ENCODE results near the gene CTF1. TPM values are rescaled to one million over a fixed set of nuclear protein-coding genes. Genes with fewer than 3 reads are reported as not detected.

Gene CTF1
- total RNA-seq, 5 donors from 2014 or later (not counting 1 experiment from before 2014, with no cell fraction given) = 0.38 to 0.47 (median 0.39) TPM; not detected in 2

- DNase-seq = peak; percentile 85 to 98 (median 93)
- H3K4me1 ChIP-seq (ENCODE audit: control insufficient read depth in 1 of 2, extremely low read depth in 1 of 2, insufficient read depth in 2 of 2, low read length in 2 of 2) = peaks cover 0 to 23% of the 10 kb centered on the region in 2 experiments
- H3K4me3 ChIP-seq (ENCODE audit: control insufficient read depth in 1 of 2, extremely low read depth in 1 of 2, low read length in 1 of 2) = peak overlapping the region; percentile 61 to 84
- H3K9me3 Mint-ChIP-seq = no peaks in the 10 kb centered on the region
- H3K27ac ChIP-seq (ENCODE audit: low read length) = peak overlapping the region; percentile 93
- ChIA-PET CTCF (interaction anchor here in 1 of 2 donors (0.6 kb wide), 4 partner anchors 18 to 173 kb away, joined by 3 to 4 read pairs (median 3); partner anchors contain the start of gene SETD1A), POLR2A (no interaction called here)
- H3K9me3 ChIP-seq = no peaks in the 10 kb centered on the region
- no peaks in the 10 kb centered on the region for H3K27me3 Mint-ChIP-seq
- peak overlapping the region; percentile 95 to 100 (median 98) for H3K4me3 Mint-ChIP-seq
- ATAC-seq (replicated peaks in 1 of 4) = peak; percentile 73 to 75 (median 74)
- 0% methylated on average over 24 of the region's 33 CpGs for WGBS (ENCODE audit: insufficient coverage)
- H3K36me3 Mint-ChIP-seq = no peaks in the 10 kb centered on the region
- no peaks in the 10 kb centered on the region for H3K36me3 ChIP-seq (ENCODE audit: control insufficient read depth in 2 of 2, extremely low read depth in 1 of 2, insufficient read depth in 1 of 2, low read length in 1 of 2)
- peak overlapping the region; percentile 100 for H3K27ac Mint-ChIP-seq
- peaks cover 13 to 35% (median 18%) of the 10 kb centered on the region in 3 donors for H3K4me1 Mint-ChIP-seq
- H3K27me3 ChIP-seq (replicated peaks in 1 of 2; ENCODE audit: control insufficient read depth in 2 of 2, extremely low read depth in 1 of 2, insufficient read depth in 2 of 2, low read length in 1 of 2) = no peaks in the 10 kb centered on the region
Observed at GRCh38 chr16:30922960-30923535, 26.6 kb downstream of the CTF1 start.

DNA sequence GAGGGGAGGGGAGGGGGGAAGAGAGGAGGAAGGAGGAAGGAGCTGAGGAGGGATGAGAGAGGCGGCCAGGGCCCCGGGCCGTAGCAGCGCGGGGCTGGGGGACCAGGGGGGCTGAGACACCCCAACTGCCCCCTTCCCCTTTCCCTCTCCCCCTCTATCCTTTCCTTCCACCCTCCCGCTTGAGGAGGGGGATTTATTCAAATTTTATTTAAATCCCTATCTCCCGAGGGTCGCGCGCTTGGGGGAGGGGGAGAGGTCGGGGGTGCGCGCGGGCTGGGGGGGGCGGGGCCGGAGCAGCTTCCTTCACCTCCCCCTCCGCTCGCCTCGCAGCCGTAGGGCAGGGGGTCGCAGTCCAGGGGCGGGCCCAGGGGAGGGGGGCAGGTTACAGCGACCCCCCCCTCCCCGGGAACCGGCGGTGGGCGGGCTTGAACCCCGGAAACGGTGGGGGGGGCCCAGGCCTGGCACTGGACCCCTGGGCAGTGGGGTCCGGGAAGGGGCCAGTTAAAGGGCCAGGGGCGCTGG lies 27.2 kb downstream of the CTF1 start, which contains the start of gene FBXL19:
FBXL19 (plus strand) TSS at position 19 of the 522 bp plus-strand sequence. CDS start 2,183 bp downstream, outside the sequence.
- Mint-ChIP-seq H3K9me3 (no peaks in the 10 kb centered on the region), H3K4me3 (peak within 1 kb of the TSS; percentile 95 to 100 (median 98)), H3K4me1 (peaks cover 13 to 35% (median 18%) of the 10 kb centered on the region in 3 donors), H3K27me3 (no peaks in the 10 kb centered on the region), H3K36me3 (no peaks in the 10 kb centered on the region), H3K27ac (peak within 1 kb of the TSS; percentile 100)
- peak in 2 of 35 experiments; percentile 28 for DNase-seq
- H3K27ac ChIP-seq (ENCODE audit: low read length) = peak within 1 kb of the TSS; percentile 93
- CTCF ChIA-PET = interaction anchor here in 1 of 2 donors (0.6 kb wide), 4 partner anchors 17 to 173 kb away, joined by 3 to 4 read pairs (median 3); partner anchors contain the start of gene SETD1A
- peaks cover 0 to 23% of the 10 kb centered on the region in 2 experiments for H3K4me1 ChIP-seq (ENCODE audit: control insufficient read depth in 1 of 2, extremely low read depth in 1 of 2, insufficient read depth in 2 of 2, low read length in 2 of 2)
- WGBS (ENCODE audit: insufficient coverage) = 0% methylated on average over 2 of the region's 31 CpGs
- ATAC-seq (replicated peaks in 1 of 4) = no peak
- no peaks in the 10 kb centered on the region for H3K27me3 ChIP-seq (replicated peaks in 1 of 2; ENCODE audit: control insufficient read depth in 2 of 2, extremely low read depth in 1 of 2, insufficient read depth in 2 of 2, low read length in 1 of 2)
- H3K4me3 ChIP-seq (ENCODE audit: control insufficient read depth in 1 of 2, extremely low read depth in 1 of 2, low read length in 1 of 2) = peak within 1 kb of the TSS; percentile 61 to 90
- peaks cover 0 to 2% of the 10 kb centered on the region in 2 donors for H3K36me3 ChIP-seq (ENCODE audit: control insufficient read depth in 2 of 2, extremely low read depth in 1 of 2, insufficient read depth in 1 of 2, low read length in 1 of 2)
- H3K9me3 ChIP-seq = no peaks in the 10 kb centered on the region
- POLR2A ChIA-PET = interaction anchor here in 1 of 2 donors (0.6 kb wide), 1 partner anchor 18 kb away, joined by 3 read pairs; no protein-coding TSS in a partner anchor

GRCh38 chr16:30924076-30924912 lies 27.9 kb downstream of the CTF1 start:
- 7% methylated on average over 41 of the region's 53 CpGs for WGBS (ENCODE audit: insufficient coverage)
- no peaks in the 10 kb centered on the region for H3K36me3 Mint-ChIP-seq
- peaks cover 13 to 35% (median 18%) of the 10 kb centered on the region in 3 donors for H3K4me1 Mint-ChIP-seq
- Histone ChIP-seq H3K4me1 (ENCODE audit: control insufficient read depth in 1 of 2, extremely low read depth in 1 of 2, insufficient read depth in 2 of 2, low read length in 2 of 2) (peaks cover 0 to 23% of the 10 kb centered on the region in 2 experiments), H3K27me3 (replicated peaks in 1 of 2; ENCODE audit: control insufficient read depth in 2 of 2, extremely low read depth in 1 of 2, insufficient read depth in 2 of 2, low read length in 1 of 2) (no peaks in the 10 kb centered on the region), H3K36me3 (ENCODE audit: control insufficient read depth in 2 of 2, extremely low read depth in 1 of 2, insufficient read depth in 1 of 2, low read length in 1 of 2) (peaks cover 1 to 2% of the 10 kb centered on the region in 2 donors), H3K27ac (ENCODE audit: low read length) (no peak overlapping the region), H3K4me3 (ENCODE audit: control insufficient read depth in 1 of 2, extremely low read depth in 1 of 2, low read length in 1 of 2) (peak overlapping the region; percentile 12 to 61), H3K9me3 (no peaks in the 10 kb centered on the region)
- no peaks in the 10 kb centered on the region for H3K9me3 Mint-ChIP-seq
- ATAC-seq (replicated peaks in 1 of 4) (no peak), DNase-seq (peak in 2 of 35 experiments; percentile 16 to 25)
- H3K27me3 Mint-ChIP-seq = no peaks in the 10 kb centered on the region
- ChIA-PET POLR2A (interaction anchor here in 1 of 2 donors (0.6 kb wide), 1 partner anchor 17 kb away, joined by 3 read pairs; no protein-coding TSS in a partner anchor), CTCF (interaction anchor here in 1 of 2 donors (0.6 kb wide), 4 partner anchors 16 to 174 kb away, joined by 3 to 4 read pairs (median 3); partner anchors contain the start of gene SETD1A)
- H3K4me3 Mint-ChIP-seq = peak overlapping the region; percentile 52 to 72 (median 72)
- peak overlapping the region; percentile 27 to 71 for H3K27ac Mint-ChIP-seq

DNA sequence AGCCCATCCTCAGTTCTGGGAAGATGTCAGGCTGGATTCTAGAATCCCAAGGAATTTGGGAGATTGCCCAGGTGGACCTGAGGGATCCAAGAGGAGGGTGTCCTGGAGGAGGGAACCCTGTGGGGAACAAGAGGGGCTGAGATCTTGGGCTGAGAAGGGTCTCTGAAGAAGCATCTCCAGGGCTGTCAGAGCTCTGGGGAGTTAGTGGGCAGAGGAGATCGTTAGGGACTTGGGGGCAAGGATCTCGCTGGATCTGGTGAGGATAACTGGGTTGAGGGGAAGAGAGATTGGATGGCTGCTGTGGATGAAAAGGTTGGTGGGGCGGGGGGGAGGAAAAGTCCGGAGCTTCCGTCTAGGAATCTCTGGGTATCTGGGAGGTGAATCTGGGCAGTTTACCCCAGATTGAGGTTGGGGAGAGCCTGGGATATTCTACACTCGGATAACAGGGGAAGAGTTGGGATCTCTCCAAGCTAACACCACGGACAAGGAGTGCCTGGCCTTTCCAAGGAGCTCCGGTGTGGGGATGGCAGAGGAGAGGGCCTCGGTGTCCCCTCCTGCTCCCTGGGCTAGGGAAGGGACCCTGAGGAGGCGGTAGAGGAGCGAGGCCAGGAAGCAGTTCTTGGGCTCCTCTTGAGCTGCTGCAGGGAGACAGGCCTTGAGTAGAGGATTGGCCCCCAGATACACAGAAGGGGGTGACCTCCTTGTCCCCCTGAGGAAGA lies 28.7 kb downstream of the CTF1 start:
- H3K27me3 Mint-ChIP-seq = no peaks in the 10 kb centered on the region
- CTCF ChIA-PET = no interaction called here
- Histone ChIP-seq H3K27me3 (replicated peaks in 1 of 2; ENCODE audit: control insufficient read depth in 2 of 2, extremely low read depth in 1 of 2, insufficient read depth in 2 of 2, low read length in 1 of 2) (no peaks in the 10 kb centered on the region), H3K27ac (ENCODE audit: low read length) (no peak overlapping the region), H3K4me1 (ENCODE audit: control insufficient read depth in 1 of 2, extremely low read depth in 1 of 2, insufficient read depth in 2 of 2, low read length in 2 of 2) (peaks cover 0 to 23% of the 10 kb centered on the region in 2 experiments), H3K36me3 (ENCODE audit: control insufficient read depth in 2 of 2, extremely low read depth in 1 of 2, insufficient read depth in 1 of 2, low read length in 1 of 2) (peaks cover 2 to 9% of the 10 kb centered on the region in 2 donors), H3K9me3 (no peaks in the 10 kb centered on the region), H3K4me3 (ENCODE audit: control insufficient read depth in 1 of 2, extremely low read depth in 1 of 2, low read length in 1 of 2) (no peak overlapping the region)
- H3K9me3 Mint-ChIP-seq = no peaks in the 10 kb centered on the region
- ATAC-seq (replicated peaks in 1 of 4) (no peak), DNase-seq (no peak)
- peak overlapping the region; percentile 37 to 71 for H3K27ac Mint-ChIP-seq
- POLR2A ChIA-PET = no interaction called here
- H3K4me1 Mint-ChIP-seq = peaks cover 13 to 35% (median 18%) of the 10 kb centered on the region in 3 donors
- WGBS (ENCODE audit: insufficient coverage) = 100% methylated on average over 6 of the region's 11 CpGs
- H3K36me3 Mint-ChIP-seq = no peaks in the 10 kb centered on the region
- H3K4me3 Mint-ChIP-seq = peak overlapping the region; percentile 52 to 72 (median 72)

DNA sequence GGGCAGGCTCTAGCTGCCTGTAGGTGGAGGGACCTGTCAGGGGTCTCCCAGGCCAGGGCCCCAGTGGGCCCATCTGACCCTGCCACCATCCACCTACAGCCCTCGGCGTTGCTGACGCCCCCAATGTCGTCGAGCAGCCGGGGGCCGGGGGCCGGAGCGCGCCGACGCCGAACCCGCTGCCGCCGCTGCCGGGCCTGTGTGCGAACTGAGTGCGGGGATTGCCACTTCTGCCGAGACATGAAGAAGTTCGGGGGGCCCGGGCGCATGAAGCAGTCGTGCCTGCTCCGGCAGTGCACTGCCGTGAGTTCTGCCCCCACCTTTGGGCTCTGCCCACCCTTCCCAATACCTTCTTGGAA lies 29.2 kb downstream of the CTF1 start:
- H3K9me3 ChIP-seq = no peaks in the 10 kb centered on the region
- H3K4me1 Mint-ChIP-seq = peaks cover 13 to 35% (median 18%) of the 10 kb centered on the region in 3 donors
- H3K4me1 ChIP-seq (ENCODE audit: control insufficient read depth in 1 of 2, extremely low read depth in 1 of 2, insufficient read depth in 2 of 2, low read length in 2 of 2) = peaks cover 0 to 23% of the 10 kb centered on the region in 2 experiments
- H3K4me3 ChIP-seq (ENCODE audit: control insufficient read depth in 1 of 2, extremely low read depth in 1 of 2, low read length in 1 of 2) = no peak overlapping the region
- H3K27ac Mint-ChIP-seq = no peak overlapping the region
- ChIA-PET POLR2A (no interaction called here), CTCF (no interaction called here)
- ATAC-seq (replicated peaks in 1 of 4) = no peak
- peak overlapping the region in 2 of 3 donors; percentile 55 to 65 for H3K4me3 Mint-ChIP-seq
- no peaks in the 10 kb centered on the region for H3K9me3 Mint-ChIP-seq
- no peak overlapping the region for H3K27ac ChIP-seq (ENCODE audit: low read length)
- no peaks in the 10 kb centered on the region for H3K27me3 ChIP-seq (replicated peaks in 1 of 2; ENCODE audit: control insufficient read depth in 2 of 2, extremely low read depth in 1 of 2, insufficient read depth in 2 of 2, low read length in 1 of 2)
- no peaks in the 10 kb centered on the region for H3K27me3 Mint-ChIP-seq
- 95% methylated on average over 26 of the region's 26 CpGs for WGBS (ENCODE audit: insufficient coverage)
- H3K36me3 Mint-ChIP-seq = no peaks in the 10 kb centered on the region
- peaks cover 2 to 12% of the 10 kb centered on the region in 2 donors for H3K36me3 ChIP-seq (ENCODE audit: control insufficient read depth in 2 of 2, extremely low read depth in 1 of 2, insufficient read depth in 1 of 2, low read length in 1 of 2)
- DNase-seq = no peak

All from T-cell (primary cell).